MM.1S (cell line): ENCODE data around the gene DLX6.

Experiments used
- CTCF ChIP-seq: fragments of 300-600 bp; sonication (generic); IDR thresholded peaks from 2 replicates; pipeline ENCODE4 v1.5.1; 2016; ENCODE audit warnings: antibody characterized with exemption, low read length, mixed read lengths
- EZH2 ChIP-seq: fragments of 300-600 bp; sonication (generic); optimal IDR thresholded peaks from 2 replicates; pipeline ENCODE3; 2017; ENCODE audit warnings: low read depth, mild to moderate bottlenecking, antibody characterized with exemption, low read length, mixed read lengths
- EZH2phosphoT487 ChIP-seq: fragments of 300-600 bp; sonication (generic); IDR thresholded peaks from 2 replicates; pipeline ENCODE4 v1.6.1; 2018; ENCODE audit warnings: antibody characterized with exemption, low read length

GRCh38 chr7:97026715-97027426 is 21.5 kb downstream of the DLX6 start:
- TF ChIP-seq CTCF (no peak), EZH2 (no peak), EZH2phosphoT487 (no peak)
